ENCODE measurements around the gene PLIN5. TPM values are rescaled to one million over a fixed set of nuclear protein-coding genes. Genes with fewer than 3 reads are reported as not detected.

PLIN5 gene
- total RNA-seq, 1 experiment from 2014 or later: 8.1 TPM

GRCh38 chr19:4550018-4550417 lies 15.0 kb upstream of the PLIN5 start:
- no peak overlapping the region for H3K27ac ChIP-seq (ENCODE audit: low read depth, low read length)
- no peak overlapping the region for H3K9ac ChIP-seq (ENCODE audit: low read length)
- POLR2A ChIA-PET: interaction anchor here (0.6 kb wide), 1 partner anchor 562 kb away, joined by 3 read pairs; no protein-coding TSS in a partner anchor
- no peak for TF ChIP-seq SIN3A (IDR thresholded peaks at IDR 0.05; ENCODE audit: low read depth)
- TF ChIP-seq ELF1 (IDR thresholded peaks at IDR 0.05; ENCODE audit: borderline replicate concordance, low read depth): no peak
- TF ChIP-seq CTCF (IDR thresholded peaks at IDR 0.05 in 2 of 3, conservative IDR thresholded peaks at IDR 0.05 in 1 of 3; ENCODE audit: borderline replicate concordance in 1 of 3, insufficient read depth in 1 of 3, low read depth in 2 of 3, low read length in 2 of 3): no peak
- TF ChIP-seq SRF (IDR thresholded peaks at IDR 0.05; ENCODE audit: low read depth): no peak
- no peak for TF ChIP-seq MAX (IDR thresholded peaks at IDR 0.05)
- TF ChIP-seq REST (IDR thresholded peaks at IDR 0.05; ENCODE audit: low read depth): no peak
- no peak for TF ChIP-seq JUND (IDR thresholded peaks at IDR 0.05)
- TF ChIP-seq POLR2AphosphoS5 (IDR thresholded peaks at IDR 0.05; ENCODE audit: low read depth, low read length): no peak
- TF ChIP-seq ZNF274 (IDR thresholded peaks at IDR 0.05; ENCODE audit: low read depth, low read length): no peak
- no peak for TF ChIP-seq CBX3 (IDR thresholded peaks at IDR 0.05; ENCODE audit: low read depth)
- TF ChIP-seq POLR2A (IDR thresholded peaks at IDR 0.05; ENCODE audit: borderline replicate concordance, extremely low read depth, insufficient read depth, insufficient read length): no peak
- no peak for TF ChIP-seq CEBPB (IDR thresholded peaks at IDR 0.05; ENCODE audit: low read depth)
- TF ChIP-seq SP1 (IDR thresholded peaks at IDR 0.05; ENCODE audit: low read depth): no peak
- TF ChIP-seq ZFX (IDR thresholded peaks at IDR 0.05): no peak
- TF ChIP-seq EZH2phosphoT487 (IDR thresholded peaks at IDR 0.05; ENCODE audit: borderline replicate concordance): no peak
- no peak for TF ChIP-seq YY1 (IDR thresholded peaks at IDR 0.05; ENCODE audit: extremely low read depth, insufficient replicate concordance, low read depth, low read length)
- TF ChIP-seq RAD21 (IDR thresholded peaks at IDR 0.05; ENCODE audit: low read depth): no peak
- no peak for TF ChIP-seq TCF7L2 (IDR thresholded peaks at IDR 0.05; ENCODE audit: borderline replicate concordance, extremely low read depth, insufficient read depth, insufficient read length)
- no peaks in the 10 kb centered on the region for H3K79me2 ChIP-seq (ENCODE audit: insufficient read depth, low read length)
- RAD21 ChIA-PET (ENCODE audit: low non-redundant PET in 1 of 2, low total read pairs in 2 of 2, uncharacterized antibody in 2 of 2, unreplicated experiment in 2 of 2): no interaction called here
- no peaks in the 10 kb centered on the region for H3K4me1 ChIP-seq (ENCODE audit: control insufficient read depth in 1 of 2, insufficient read depth in 2 of 2, low read length in 2 of 2)
- intact Hi-C loops (cut with micrococcal nuclease): no loop called here
- no peaks in the 10 kb centered on the region for H3K27me3 ChIP-seq (ENCODE audit: insufficient read depth, low read length)
- peaks cover 23 to 45% of the 10 kb centered on the region in 2 experiments for H3K36me3 ChIP-seq (ENCODE audit: control insufficient read depth in 1 of 2, insufficient read depth in 2 of 2, low read length in 2 of 2)
- no peak for DNase-seq (ENCODE audit: low read depth, low spot score)
- H3K4me3 ChIP-seq (replicated peaks in 1 of 2; ENCODE audit: low read depth in 1 of 2, low read length in 2 of 2): no peak overlapping the region
- H4K20me1 ChIP-seq (ENCODE audit: insufficient read depth): no peaks in the 10 kb centered on the region
- CTCF ChIA-PET: no interaction called here
- no peak overlapping the region for H2AFZ ChIP-seq (ENCODE audit: low read depth, low read length, poor library complexity, severe bottlenecking)
- no TSS peak for BruUV-seq (replicated peaks)
- no peak overlapping the region for H3K4me2 ChIP-seq (ENCODE audit: low read length)
- no peaks in the 10 kb centered on the region for H3K9me2 ChIP-seq (ENCODE audit: insufficient read depth)
- H3K9me3 ChIP-seq (ENCODE audit: control insufficient read depth in 1 of 2, insufficient read depth in 1 of 2, low read depth in 1 of 2, low read length in 2 of 2): no peaks in the 10 kb centered on the region
- ATAC-seq: no peak

Data from HCT116 (cell line).